ENCODE data around the gene FCGR3A.

The FCGR3A gene

GRCh38 chr1:161497961-161498360 lies 51.7 kb downstream of the FCGR3A start:
- DNase-seq (ENCODE audit: extremely low spot score): no peak
- POLR2A ChIA-PET: no interaction called here
- TF ChIP-seq, protein P1, sequence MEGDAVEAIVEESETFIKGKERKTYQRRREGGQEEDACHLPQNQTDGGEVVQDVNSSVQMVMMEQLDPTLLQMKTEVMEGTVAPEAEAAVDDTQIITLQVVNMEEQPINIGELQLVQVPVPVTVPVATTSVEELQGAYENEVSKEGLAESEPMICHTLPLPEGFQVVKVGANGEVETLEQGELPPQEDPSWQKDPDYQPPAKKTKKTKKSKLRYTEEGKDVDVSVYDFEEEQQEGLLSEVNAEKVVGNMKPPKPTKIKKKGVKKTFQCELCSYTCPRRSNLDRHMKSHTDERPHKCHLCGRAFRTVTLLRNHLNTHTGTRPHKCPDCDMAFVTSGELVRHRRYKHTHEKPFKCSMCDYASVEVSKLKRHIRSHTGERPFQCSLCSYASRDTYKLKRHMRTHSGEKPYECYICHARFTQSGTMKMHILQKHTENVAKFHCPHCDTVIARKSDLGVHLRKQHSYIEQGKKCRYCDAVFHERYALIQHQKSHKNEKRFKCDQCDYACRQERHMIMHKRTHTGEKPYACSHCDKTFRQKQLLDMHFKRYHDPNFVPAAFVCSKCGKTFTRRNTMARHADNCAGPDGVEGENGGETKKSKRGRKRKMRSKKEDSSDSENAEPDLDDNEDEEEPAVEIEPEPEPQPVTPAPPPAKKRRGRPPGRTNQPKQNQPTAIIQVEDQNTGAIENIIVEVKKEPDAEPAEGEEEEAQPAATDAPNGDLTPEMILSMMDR (IDR thresholded peaks at IDR 0.05; ENCODE audit: control extremely low read depth, extremely low read depth, low read depth, missing control alignments): no peak
- CTCF ChIA-PET: interaction anchor here (1.3 to 1.4 kb wide), 2 partner anchors 10 to 241 kb away, joined by 3 read pairs; no protein-coding TSS in a partner anchor

GRCh38 chr1:161495490-161495889 lies 54.1 kb downstream of the FCGR3A start:
- ChIA-PET CTCF (interaction anchor here (0.6 to 1.7 kb wide), 5 partner anchors 11 to 243 kb away, joined by 3 to 7 read pairs (median 4); no protein-coding TSS in a partner anchor), POLR2A (no interaction called here)
- TF ChIP-seq, protein P1 (IDR thresholded peaks at IDR 0.05; ENCODE audit: control extremely low read depth, extremely low read depth, low read depth, missing control alignments): no peak

DNA sequence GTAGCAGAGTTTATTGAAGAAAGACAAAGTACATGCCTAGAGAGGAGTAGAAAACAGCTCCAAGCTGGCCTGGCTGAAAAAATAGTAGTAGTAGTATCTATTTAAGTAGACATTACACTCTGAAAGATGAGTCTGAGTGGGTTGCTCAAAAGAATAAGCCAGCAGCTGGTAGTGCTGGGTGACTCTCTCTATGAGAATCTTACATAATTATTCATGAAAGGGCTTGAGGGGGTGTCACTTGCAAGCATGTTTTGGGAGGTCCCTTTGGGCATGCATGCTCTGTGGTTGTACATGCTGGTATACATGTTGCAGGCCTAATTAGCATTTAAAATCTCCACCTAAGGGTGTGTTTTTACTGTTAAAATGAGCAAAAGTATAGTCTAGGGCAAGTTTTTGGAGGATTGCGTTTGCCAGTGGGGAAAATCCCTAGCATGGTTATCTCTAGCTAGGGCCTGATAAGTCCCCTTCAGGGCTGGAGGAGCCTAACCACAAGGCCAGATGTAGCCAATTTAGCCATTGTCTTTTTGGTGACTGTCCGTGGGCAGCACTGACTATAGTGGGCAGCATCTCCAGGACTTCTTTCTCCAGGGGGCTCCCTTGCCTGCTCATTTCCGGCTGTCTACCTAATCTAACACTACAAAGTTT lies 55.4 kb downstream of the FCGR3A start:
- CTCF ChIA-PET: interaction anchor here (1.0 to 1.7 kb wide), 2 partner anchors 12 to 244 kb away, joined by 3 to 7 read pairs; no protein-coding TSS in a partner anchor

More at GRCh38 chr1:161495490-161495889, 54.1 kb downstream of the FCGR3A start:
- DNase-seq (ENCODE audit: extremely low spot score): no peak

DNA sequence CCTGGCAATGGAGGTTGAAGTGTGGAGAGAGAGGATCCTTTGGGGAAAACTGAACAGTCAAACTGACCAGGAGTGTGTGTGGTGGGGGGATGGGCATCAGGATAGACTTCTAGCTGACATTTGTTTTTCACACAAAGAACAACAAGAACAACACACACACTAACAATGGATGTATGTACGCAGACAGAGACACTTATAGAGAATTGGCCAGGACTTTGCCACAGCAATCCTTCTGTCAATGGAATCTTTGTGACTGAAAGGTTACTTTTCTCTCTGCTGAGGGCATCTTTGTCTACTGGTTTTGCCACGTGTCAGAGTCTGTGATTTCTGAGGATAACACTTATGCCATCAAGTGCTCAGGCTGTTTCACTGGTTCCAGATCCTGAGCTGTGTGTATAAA lies 56.8 kb downstream of the FCGR3A start:
- TF ChIP-seq, protein P1 (IDR thresholded peaks at IDR 0.05; ENCODE audit: control extremely low read depth, extremely low read depth, low read depth, missing control alignments): no peak
- ChIA-PET POLR2A (no interaction called here), CTCF (interaction anchor here (1.3 to 6.6 kb wide), 2 partner anchors 13 to 244 kb away, joined by 9 to 79 read pairs; partner anchors contain the start of gene FCGR2A)
- no peak for DNase-seq (ENCODE audit: extremely low spot score)

More for the DNA sequence above, 55.4 kb downstream of the FCGR3A start:
- TF ChIP-seq, protein P1 (IDR thresholded peaks at IDR 0.05; ENCODE audit: control extremely low read depth, extremely low read depth, low read depth, missing control alignments): no peak
- POLR2A ChIA-PET: no interaction called here
- no peak for DNase-seq (ENCODE audit: extremely low spot score)
